GM23338 (cell line): Measurements from ENCODE around the gene TBP. TPM values are rescaled to one million over a fixed set of nuclear protein-coding genes. Genes with fewer than 3 reads are reported as not detected.
"Not testable (repeated sequence)": the region's sequence is repeated elsewhere in the genome, so short reads cannot be mapped to it uniquely, and the experiment has no call there.

Experiments
- ATAC-seq: fragments of 200-7000 bp; cut with Tn5 transposase; 3 replicates; pipeline ENCODE4 v1.9.1; 2020
- DNase-seq: peaks from one replicate; pipeline ENCODE4 v3.0.0-alpha.2; 2015; ENCODE audit warnings: low spot score
- H2AFZ ChIP-seq: fragments of 200-600 bp; sonication (generic); 2 replicates; pipeline ENCODE4 v1.8.0; 2016; ENCODE audit warnings: antibody characterized with exemption, mild to moderate bottlenecking, moderate library complexity
- H3F3A ChIP-seq: fragments of 200-600 bp; sonication (generic); replicated peaks from 2 replicates; pipeline ENCODE4 v1.8.0; 2017; ENCODE audit warnings: antibody characterized with exemption, mixed run types, low read depth
- H3K27ac ChIP-seq: fragments of 200-600 bp; sonication (generic); 2 replicates; pipeline ENCODE4 v1.6.1; 2016; ENCODE audit warnings: low read depth
- H3K27me3 ChIP-seq: fragments of 200-600 bp; sonication (generic); 2 replicates; pipeline ENCODE4 v1.8.0; 2016; ENCODE audit warnings: mild to moderate bottlenecking, mixed run types, moderate library complexity; ENCODE audit not compliant: insufficient read depth
- H3K36me3 ChIP-seq: fragments of 200-600 bp; sonication (generic); 2 replicates; pipeline ENCODE4 v1.8.0; 2016; ENCODE audit warnings: mild to moderate bottlenecking; ENCODE audit not compliant: insufficient read depth
- H3K4me1 ChIP-seq: fragments of 200-600 bp; sonication (generic); 2 replicates; pipeline ENCODE4 v1.8.0; 2016; ENCODE audit warnings: mild to moderate bottlenecking, moderate library complexity; ENCODE audit not compliant: insufficient read depth
- H3K4me2 ChIP-seq: fragments of 200-600 bp; sonication (generic); 2 replicates; pipeline ENCODE4 v1.7.1; 2017; ENCODE audit warnings: mixed run types
- H3K4me3 ChIP-seq: fragments of 200-600 bp; sonication (generic); 2 replicates; pipeline ENCODE4 v1.6.1; 2016; ENCODE audit warnings: mixed run types
- H3K79me2 ChIP-seq: fragments of 200-600 bp; sonication (generic); replicated peaks from 2 replicates; pipeline ENCODE4 v1.8.0; 2017; ENCODE audit warnings: mild to moderate bottlenecking; ENCODE audit not compliant: insufficient read depth
- H3K9me2 ChIP-seq: fragments of 200-600 bp; sonication (generic); 2 replicates; pipeline ENCODE4 v1.8.0; 2017; ENCODE audit not compliant: insufficient read depth
- H4K20me1 ChIP-seq: fragments of 200-600 bp; sonication (generic); replicated peaks from 2 replicates; pipeline ENCODE4 v1.8.0; 2017; ENCODE audit warnings: mild to moderate bottlenecking; ENCODE audit not compliant: insufficient read depth
- H3K27ac Mint-ChIP-seq: 2 replicates; pipeline ENCODE4 v1.8.0; 2020; ENCODE audit warnings: inconsistent platforms, mild to moderate bottlenecking, moderate library complexity, mixed read lengths
- H3K27me3 Mint-ChIP-seq: 3 replicates; pipeline ENCODE4 v1.8.0; 2022; ENCODE audit warnings: low read depth, mild to moderate bottlenecking, moderate library complexity, mixed read lengths, inconsistent platforms; ENCODE audit not compliant: insufficient read depth, poor library complexity
- H3K36me3 Mint-ChIP-seq: 3 replicates; pipeline ENCODE4 v1.8.0; 2021; ENCODE audit warnings: low read depth, mild to moderate bottlenecking, inconsistent platforms, moderate library complexity, mixed read lengths
- H3K4me1 Mint-ChIP-seq: 3 replicates; pipeline ENCODE4 v1.8.0; 2020; ENCODE audit warnings: mild to moderate bottlenecking, inconsistent platforms, mixed read lengths
- H3K4me3 Mint-ChIP-seq: 3 replicates; pipeline ENCODE4 v1.8.0; 2021; ENCODE audit warnings: moderate library complexity, mild to moderate bottlenecking, inconsistent platforms, mixed read lengths
- H3K9me3 Mint-ChIP-seq: 3 replicates; pipeline ENCODE4 v1.8.0; 2020; ENCODE audit warnings: moderate library complexity, mild to moderate bottlenecking, inconsistent platforms, mixed read lengths
- CREB1 ChIP-seq: fragments of 250-450 bp; sonication (Bioruptor Pico); IDR thresholded peaks from 2 replicates; pipeline ENCODE4 v1.5.0; 2020; ENCODE audit warnings: low read depth, mild to moderate bottlenecking, moderate library complexity
- CTCF ChIP-seq, 2 experiments: fragments of 200-600 bp in 1 of 2; sonication (generic) in 1 of 2; conservative IDR thresholded peaks; 2 replicates each; pipeline versions ENCODE4 v1.5.1 to v1.6.1; 2016 to 2017; ENCODE audit warnings: antibody characterized with exemption in 2 of 2, low read depth in 2 of 2, mild to moderate bottlenecking in 2 of 2, moderate library complexity in 1 of 2
- ETS1 ChIP-seq: IDR thresholded peaks from 2 replicates; pipeline ENCODE4 v1.6.1; 2016; ENCODE audit warnings: antibody characterized with exemption
- NANOG ChIP-seq: IDR thresholded peaks from 2 replicates; pipeline ENCODE4 v1.6.1; 2016; ENCODE audit warnings: antibody characterized with exemption, borderline replicate concordance
- REST ChIP-seq: IDR thresholded peaks from one replicate; pipeline ENCODE4 v1.6.1; 2018; ENCODE audit warnings: antibody characterized with exemption; ENCODE audit not compliant: unreplicated experiment
- STAT1 ChIP-seq: IDR thresholded peaks from one replicate; pipeline ENCODE4 v1.6.1; 2016; ENCODE audit warnings: antibody characterized with exemption; ENCODE audit not compliant: unreplicated experiment
- ZNF114 ChIP-seq: fragments of 250-450 bp; sonication (Bioruptor Pico); IDR thresholded peaks from 2 replicates; pipeline ENCODE4 v1.5.0; 2020; ENCODE audit warnings: mild to moderate bottlenecking, moderate library complexity
- polyA plus RNA-seq: library from polyadenylated mRNA; unstranded; fragments of >200 nt; fragmentation: Nextera tagmentation; extraction: Ambion mirVana; gene quantifications from 2 replicates; pipeline ENCODE4 v1.2.1, GENCODE V29; 2016
- total RNA-seq: library from RNA; depleted of rRNA; stranded (reverse); fragments of >200 nt; shearing (Covaris generic); gene quantifications from 2 replicates; pipeline ENCODE4 v1.2.3, GENCODE V29; 2014

TBP gene
- total and polyA plus RNA-seq, 2 experiments from 2014 or later = 30.3 to 36.5 TPM

GRCh38 chr6:170508275-170508674 lies 45.9 kb upstream of the TBP start:
- not testable (repeated sequence) for H3K4me2 ChIP-seq, H3K4me1 Mint-ChIP-seq, H3K9me2 ChIP-seq, H3K79me2 ChIP-seq, H3K4me1 ChIP-seq, H3K36me3 Mint-ChIP-seq, H3K27me3 ChIP-seq, H3K4me3 ChIP-seq, H3K27me3 Mint-ChIP-seq, H4K20me1 ChIP-seq, DNase-seq, H3K27ac ChIP-seq, H2AFZ ChIP-seq, ATAC-seq, H3K27ac Mint-ChIP-seq, H3K36me3 ChIP-seq, H3K4me3 Mint-ChIP-seq, H3K9me3 Mint-ChIP-seq, H3F3A ChIP-seq

- not testable (repeated sequence) for H3K27ac ChIP-seq, H3K4me3 Mint-ChIP-seq, H3K9me3 Mint-ChIP-seq, H3K4me1 ChIP-seq, H3K79me2 ChIP-seq, H3K4me3 ChIP-seq, H4K20me1 ChIP-seq, H3K4me1 Mint-ChIP-seq, H3K27ac Mint-ChIP-seq, H3F3A ChIP-seq, H3K36me3 ChIP-seq, H3K27me3 ChIP-seq, H2AFZ ChIP-seq, H3K36me3 Mint-ChIP-seq, DNase-seq, ATAC-seq, H3K4me2 ChIP-seq, H3K27me3 Mint-ChIP-seq, H3K9me2 ChIP-seq
Observed at GRCh38 chr6:170508892-170509722, 45.1 kb upstream of the TBP start.

- Histone ChIP-seq H3K79me2 (no peaks in the 10 kb centered on the region), H3K27ac (no peak overlapping the region), H3F3A (no peaks in the 10 kb centered on the region), H3K4me3 (no peak overlapping the region), H3K9me2 (no peaks in the 10 kb centered on the region), H2AFZ (no peak overlapping the region), H3K4me1 (no peaks in the 10 kb centered on the region), H3K36me3 (no peaks in the 10 kb centered on the region), H3K4me2 (no peak overlapping the region), H4K20me1 (no peaks in the 10 kb centered on the region), H3K27me3 (peaks cover 5% of the 10 kb centered on the region; the same call in 1 of the 2 replicates)
- Mint-ChIP-seq H3K27me3 (peaks cover 5% of the 10 kb centered on the region), H3K27ac (no peak overlapping the region), H3K4me1 (no peaks in the 10 kb centered on the region), H3K36me3 (0 out of 3 replicates have a peak, but pooled peaks cover 3% of the 10 kb centered on the region), H3K9me3 (no peaks in the 10 kb centered on the region; the same call in 2 of the 3 replicates), H3K4me3 (no peak overlapping the region)
- DNase-seq = no peak
- no peak for ATAC-seq
- TF ChIP-seq ZNF114 (CRISPR knock-in tag) (no peak), CREB1 (no peak), REST (no peak), ETS1 (no peak), STAT1 (no peak), CTCF (conservative IDR thresholded peaks at IDR 0.05; ENCODE audit: low read depth in 2 of 2) (no peak), NANOG (no peak)
Observed at GRCh38 chr6:170509723-170510018, 44.5 kb upstream of the TBP start.
